Bronchial smooth muscle cell (primary cell): Measurements from ENCODE around the gene ZNF467. TPM values are rescaled to one million over a fixed set of nuclear protein-coding genes. Genes with fewer than 3 reads are reported as not detected.

Experiments
- total RNA-seq: library from RNA; depleted of rRNA; stranded (reverse); fragments of >200 nt; gene quantifications from 2 replicates; pipeline ENCODE4 v1.2.1, GENCODE V29; 2014

The ZNF467 gene, protein sequence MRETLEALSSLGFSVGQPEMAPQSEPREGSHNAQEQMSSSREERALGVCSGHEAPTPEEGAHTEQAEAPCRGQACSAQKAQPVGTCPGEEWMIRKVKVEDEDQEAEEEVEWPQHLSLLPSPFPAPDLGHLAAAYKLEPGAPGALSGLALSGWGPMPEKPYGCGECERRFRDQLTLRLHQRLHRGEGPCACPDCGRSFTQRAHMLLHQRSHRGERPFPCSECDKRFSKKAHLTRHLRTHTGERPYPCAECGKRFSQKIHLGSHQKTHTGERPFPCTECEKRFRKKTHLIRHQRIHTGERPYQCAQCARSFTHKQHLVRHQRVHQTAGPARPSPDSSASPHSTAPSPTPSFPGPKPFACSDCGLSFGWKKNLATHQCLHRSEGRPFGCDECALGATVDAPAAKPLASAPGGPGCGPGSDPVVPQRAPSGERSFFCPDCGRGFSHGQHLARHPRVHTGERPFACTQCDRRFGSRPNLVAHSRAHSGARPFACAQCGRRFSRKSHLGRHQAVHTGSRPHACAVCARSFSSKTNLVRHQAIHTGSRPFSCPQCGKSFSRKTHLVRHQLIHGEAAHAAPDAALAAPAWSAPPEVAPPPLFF
- total RNA-seq, result 0.77 and 0.95 TPM in 2 replicates

DNA sequence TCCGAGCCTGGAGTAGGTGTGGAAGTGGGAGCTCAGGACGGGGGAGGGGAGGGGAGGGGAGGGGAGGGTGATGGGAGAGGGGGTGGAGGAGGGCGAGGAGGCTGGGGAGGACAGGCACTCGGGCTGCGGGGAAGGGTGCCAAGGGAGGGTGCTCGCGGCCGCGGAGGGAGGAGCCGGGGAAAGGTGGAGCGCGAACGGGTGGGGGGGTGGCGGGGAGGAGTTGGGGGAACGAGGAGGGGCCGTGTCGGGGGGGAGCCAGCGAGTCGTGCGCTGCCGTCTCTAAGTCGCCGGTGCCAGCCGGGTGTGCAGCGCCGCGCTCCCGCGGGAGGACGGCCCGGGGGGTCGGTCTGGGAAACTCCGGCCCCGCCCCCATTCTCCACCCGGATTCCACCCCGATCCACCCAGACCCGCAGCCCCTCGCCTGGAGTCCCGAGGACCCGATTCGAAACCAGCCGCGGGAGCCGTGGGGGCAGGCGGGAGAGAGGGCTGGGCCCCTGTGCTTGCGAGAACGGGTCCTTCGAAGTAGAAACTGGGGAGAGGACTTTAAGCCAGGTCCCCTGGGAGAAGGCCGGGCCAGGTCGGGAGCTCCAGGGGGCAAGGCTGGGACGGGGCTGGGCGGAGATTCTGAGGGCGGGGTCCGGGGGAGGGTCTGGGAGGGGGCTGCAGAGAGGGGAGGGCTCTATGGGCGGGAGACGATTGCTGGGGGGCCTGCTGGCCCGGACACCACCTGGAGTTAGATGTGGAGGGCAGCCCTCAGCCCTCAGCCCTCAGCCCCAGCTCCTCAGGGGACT lies at the start of gene ZNF467:
TSS of gene ZNF467 (minus strand) at position 143 of the 791 bp plus-strand sequence. CDS start 2,556 bp downstream, outside the sequence.

Other genes with a start within 250 kb of the ZNF467 start
- gene ZNF862, start 64.8 kb upstream of the ZNF467 start, total RNA-seq, result 10.8 and 12.9 TPM in 2 replicates
- gene ATP6V0E2, start 100.4 kb upstream of the ZNF467 start, total RNA-seq, result 5.2 and 10.6 TPM in 2 replicates